GM18520 (cell line): ENCODE measurements around the gene FBXW5.

Source experiments
- ATAC-seq: cut with Tn5 transposase; IDR thresholded peaks from one replicate; pipeline ENCODE4 v1.9.1; 2021; ENCODE audit not compliant: unreplicated experiment

FBXW5 gene

DNA sequence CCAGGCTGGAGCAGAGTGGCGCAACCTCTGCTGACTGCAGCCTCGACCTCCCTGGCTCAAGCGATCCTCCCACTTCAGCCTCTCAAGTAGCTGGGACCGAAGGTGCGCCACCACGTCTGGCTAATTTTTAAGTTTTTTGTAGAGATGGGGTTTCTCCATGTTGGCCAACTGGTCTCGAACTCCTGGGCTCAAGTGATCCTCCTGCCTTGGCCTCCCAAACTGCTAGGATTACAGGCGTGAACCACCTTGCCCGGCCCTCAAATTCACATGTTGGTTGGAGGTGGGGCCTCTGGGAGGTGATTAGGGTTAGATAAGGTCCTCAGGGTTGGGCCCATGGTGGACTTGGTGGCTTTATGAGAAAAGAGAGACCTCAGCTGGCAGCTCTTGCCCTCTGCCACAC is 17.6 kb upstream of the FBXW5 start:
- ATAC-seq, result no peak

GRCh38 chr9:136961279-136962065 is 16.9 kb upstream of the FBXW5 start:
- ATAC-seq, result no peak

- ATAC-seq, result no peak
Measured at GRCh38 chr9:136960938-136961275, 16.4 kb upstream of the FBXW5 start.

DNA sequence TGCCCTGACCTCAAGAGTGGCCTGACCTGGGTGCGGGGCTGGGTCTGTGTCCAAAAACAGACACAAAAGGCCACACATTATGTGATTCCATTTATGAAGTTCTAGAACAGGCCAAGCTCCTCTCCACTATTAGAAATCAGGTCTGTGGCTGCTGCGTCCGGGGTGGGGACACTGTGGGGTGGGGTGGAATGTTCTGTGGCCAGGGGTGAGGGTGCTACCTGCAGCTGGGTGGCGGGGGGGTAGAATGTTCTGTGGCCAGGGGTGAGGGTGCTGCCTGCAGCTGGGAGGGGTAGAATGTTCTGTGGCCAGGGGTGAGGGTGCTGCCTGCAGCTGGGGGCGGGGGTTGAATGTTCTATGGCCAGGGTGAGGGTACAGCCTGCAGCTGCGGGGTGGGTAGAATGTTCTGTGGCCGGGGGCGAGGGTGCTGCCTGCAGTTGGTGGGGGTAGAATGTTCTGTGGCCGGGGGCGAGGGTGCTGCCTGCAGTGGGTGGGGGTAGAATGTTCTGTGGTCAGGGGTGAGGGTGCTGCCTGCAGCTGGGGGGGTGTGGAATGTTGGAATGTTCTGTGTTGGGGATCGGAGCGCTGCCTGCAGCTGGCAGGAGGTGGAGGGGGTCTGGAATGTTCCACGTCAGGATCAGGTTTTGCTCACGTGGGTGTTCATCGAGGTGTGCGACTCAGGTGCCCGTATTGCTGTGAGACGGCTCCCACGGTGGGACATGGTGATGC is 15.8 kb upstream of the FBXW5 start:
- no peak for ATAC-seq

- no peak for ATAC-seq
Measured at GRCh38 chr9:136958898-136959850, 14.6 kb upstream of the FBXW5 start.

- no peak for ATAC-seq
Measured at GRCh38 chr9:136958473-136958872, 13.9 kb upstream of the FBXW5 start.

GRCh38 chr9:136957901-136958300 is 13.4 kb upstream of the FBXW5 start:
- no peak for ATAC-seq

GRCh38 chr9:136957461-136957860 is 12.9 kb upstream of the FBXW5 start:
- ATAC-seq, result no peak

GRCh38 chr9:136956604-136957003 is 12.1 kb upstream of the FBXW5 start:
- no peak for ATAC-seq

DNA sequence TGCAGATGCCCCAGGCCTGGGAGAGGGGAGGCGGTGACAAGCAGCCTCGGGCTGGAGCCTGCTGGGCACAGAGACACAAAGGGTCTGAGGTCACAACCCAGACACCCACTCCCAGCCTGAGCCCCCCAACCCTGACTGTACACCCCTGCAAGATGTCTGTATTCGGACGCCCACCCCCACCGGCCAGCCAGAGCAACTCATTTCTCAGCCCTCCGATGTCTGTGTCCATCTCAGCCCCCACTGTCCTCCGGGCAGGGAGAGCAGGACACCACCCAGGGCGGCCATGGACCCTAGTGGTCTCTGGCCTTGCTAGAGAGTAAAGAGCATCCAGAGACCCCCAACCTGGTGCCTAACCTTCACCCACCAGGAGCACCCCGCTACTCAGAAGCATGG is 11.4 kb upstream of the FBXW5 start:
- ATAC-seq, result no peak

DNA sequence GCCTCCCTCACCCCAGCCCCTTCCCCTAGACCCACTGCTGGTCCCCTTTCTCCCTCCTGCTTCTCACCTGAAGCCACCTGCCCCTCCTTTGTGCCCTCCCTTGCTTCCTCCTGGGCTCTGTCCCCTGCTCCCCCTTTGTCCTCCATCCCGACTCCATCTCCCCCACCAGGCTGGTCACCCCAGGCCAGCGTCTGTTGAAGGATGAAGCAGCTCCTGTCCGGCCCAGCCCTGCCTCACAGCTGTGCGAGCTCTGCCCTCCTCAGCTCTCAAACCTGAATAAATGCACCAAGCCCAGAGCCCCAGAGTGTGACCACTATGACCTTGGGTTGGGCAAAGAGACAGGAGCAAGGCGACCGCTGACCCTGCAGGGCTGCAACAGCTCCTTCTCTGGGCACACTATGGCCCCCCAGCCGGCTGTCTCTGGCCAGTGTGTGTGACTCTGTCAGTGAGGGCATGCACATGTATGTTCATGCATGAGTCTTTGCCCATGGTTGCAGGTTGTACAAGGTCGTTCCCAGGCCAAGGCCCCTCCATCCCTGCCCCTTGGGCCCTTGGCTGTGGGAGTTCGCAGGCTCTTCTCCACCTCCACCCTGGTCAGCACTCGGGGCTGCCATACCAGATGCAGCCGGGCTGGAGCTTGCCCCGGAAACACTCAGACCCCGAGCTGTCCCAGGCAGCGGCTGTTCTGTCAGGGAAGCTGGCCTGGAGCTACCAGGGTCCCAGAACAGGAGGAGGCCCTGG is 10.8 kb upstream of the FBXW5 start:
- no peak for ATAC-seq

DNA sequence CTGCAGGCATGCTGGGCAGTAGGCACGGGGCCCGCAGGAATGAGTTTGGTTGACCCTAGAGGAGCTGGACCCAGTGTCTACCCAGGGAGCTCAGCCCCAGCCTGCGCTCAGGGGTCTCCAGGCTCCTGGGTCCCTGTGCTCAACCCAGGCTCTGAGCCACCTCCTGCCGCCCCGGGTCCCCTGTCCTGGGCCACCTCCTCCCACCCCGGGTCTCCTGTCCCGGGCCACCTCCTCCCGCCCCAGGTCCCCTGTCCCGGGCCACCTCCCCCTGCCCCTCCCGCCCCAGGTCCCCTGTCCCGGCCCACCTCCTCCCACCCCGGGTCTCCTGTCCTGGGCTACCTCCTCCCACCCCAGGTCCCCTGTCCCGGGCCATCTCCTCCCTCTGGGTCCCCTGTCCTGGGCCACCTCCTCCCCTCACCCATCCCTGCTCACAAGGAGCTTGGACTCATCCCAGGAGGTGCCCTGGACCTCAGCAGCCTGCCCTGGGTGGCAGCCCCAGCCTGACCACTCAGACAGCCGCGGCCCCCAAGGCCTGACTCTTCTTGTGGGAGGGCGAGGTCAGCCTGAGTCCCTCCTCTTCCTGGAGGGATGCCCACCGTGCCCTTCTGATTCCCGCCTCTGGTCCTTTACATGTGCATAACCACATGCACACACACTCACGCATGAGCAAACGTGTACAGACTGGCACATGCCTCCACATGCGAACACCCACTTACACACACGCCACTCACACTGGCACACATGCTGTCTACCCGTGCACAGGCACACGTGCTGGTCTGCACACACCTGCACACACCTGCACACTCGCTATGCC is 9.9 kb upstream of the FBXW5 start:
- ATAC-seq, result no peak

GRCh38 chr9:136953771-136954269 is 9.3 kb upstream of the FBXW5 start:
- no peak for ATAC-seq

- ATAC-seq, result no peak
Measured at GRCh38 chr9:136952876-136953770, 8.6 kb upstream of the FBXW5 start.

- no peak for ATAC-seq
Measured at GRCh38 chr9:136952321-136952850, 7.8 kb upstream of the FBXW5 start.

GRCh38 chr9:136951541-136952320 is 7.2 kb upstream of the FBXW5 start, which contains the start of gene LCN12:
Gene LCN12, plus strand, starts transcription at chr9:136952273. Its CDS starts 55 bp downstream, at chr9:136952328.
- no peak for ATAC-seq

GRCh38 chr9:136950656-136951276 is 6.2 kb upstream of the FBXW5 start:
- ATAC-seq, result no peak
